ENCODE data around the gene KCNJ15.

DNA sequence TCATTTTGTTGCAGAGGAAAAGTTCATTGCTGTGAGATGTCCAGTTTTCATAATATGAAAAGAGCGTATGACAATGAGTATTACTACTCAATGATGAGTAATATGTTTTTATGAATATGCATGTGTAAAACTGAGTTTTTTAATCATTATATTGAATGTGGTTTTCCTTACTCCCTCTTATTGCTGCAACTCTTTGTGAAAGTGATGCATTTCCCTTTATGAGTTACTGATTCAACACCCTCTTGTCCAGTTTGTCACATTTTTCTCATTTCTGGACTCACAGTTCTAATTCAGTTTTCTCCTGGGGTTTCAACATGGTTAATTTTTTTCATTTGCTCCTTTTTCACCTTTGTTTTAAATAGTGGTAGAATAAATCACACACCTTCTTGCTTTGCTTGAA is 35.2 kb upstream of the KCNJ15 start:
- TF ChIP-seq POLR2A (IDR thresholded peaks at IDR 0.05; ENCODE audit: extremely low read depth, insufficient read length) = no peak
- TF ChIP-seq, protein P1, sequence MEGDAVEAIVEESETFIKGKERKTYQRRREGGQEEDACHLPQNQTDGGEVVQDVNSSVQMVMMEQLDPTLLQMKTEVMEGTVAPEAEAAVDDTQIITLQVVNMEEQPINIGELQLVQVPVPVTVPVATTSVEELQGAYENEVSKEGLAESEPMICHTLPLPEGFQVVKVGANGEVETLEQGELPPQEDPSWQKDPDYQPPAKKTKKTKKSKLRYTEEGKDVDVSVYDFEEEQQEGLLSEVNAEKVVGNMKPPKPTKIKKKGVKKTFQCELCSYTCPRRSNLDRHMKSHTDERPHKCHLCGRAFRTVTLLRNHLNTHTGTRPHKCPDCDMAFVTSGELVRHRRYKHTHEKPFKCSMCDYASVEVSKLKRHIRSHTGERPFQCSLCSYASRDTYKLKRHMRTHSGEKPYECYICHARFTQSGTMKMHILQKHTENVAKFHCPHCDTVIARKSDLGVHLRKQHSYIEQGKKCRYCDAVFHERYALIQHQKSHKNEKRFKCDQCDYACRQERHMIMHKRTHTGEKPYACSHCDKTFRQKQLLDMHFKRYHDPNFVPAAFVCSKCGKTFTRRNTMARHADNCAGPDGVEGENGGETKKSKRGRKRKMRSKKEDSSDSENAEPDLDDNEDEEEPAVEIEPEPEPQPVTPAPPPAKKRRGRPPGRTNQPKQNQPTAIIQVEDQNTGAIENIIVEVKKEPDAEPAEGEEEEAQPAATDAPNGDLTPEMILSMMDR (IDR thresholded peaks at IDR 0.05; ENCODE audit: low read depth, low read length) = no peak
- TF ChIP-seq, protein P2, sequence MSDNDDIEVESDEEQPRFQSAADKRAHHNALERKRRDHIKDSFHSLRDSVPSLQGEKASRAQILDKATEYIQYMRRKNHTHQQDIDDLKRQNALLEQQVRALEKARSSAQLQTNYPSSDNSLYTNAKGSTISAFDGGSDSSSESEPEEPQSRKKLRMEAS (IDR thresholded peaks at IDR 0.05; ENCODE audit: low read depth, low read length) = no peak
- no peak for TF ChIP-seq MYC (IDR thresholded peaks at IDR 0.05; ENCODE audit: low read depth, low read length)

Data from NB4 (cell line).